Transverse colon (tissue), 3 donors: ENCODE results near the gene ATF6.

ENCODE experiments used
- CTCF ChIP-seq, 5 experiments: fragments of 200-600 bp in 3 of 5; fragments of 450-650 bp in 2 of 5; sonication (generic) in 3 of 5; IDR thresholded peaks; 1 replicate in 2 of 5; 2 replicates in 3 of 5; pipeline ENCODE4 v1.5.1; 2016 to 2017; ENCODE audit warnings: antibody characterized with exemption in 5 of 5, inconsistent platforms in 3 of 5, mild to moderate bottlenecking in 2 of 5, moderate library complexity in 1 of 5
- EP300 ChIP-seq: sonication (generic); formaldehyde crosslinking; IDR thresholded peaks from one replicate; pipeline ENCODE4 v1.6.1; 2017; ENCODE audit warnings: antibody characterized with exemption, low read depth
- POLR2A ChIP-seq: fragments of 450-650 bp; IDR thresholded peaks from one replicate; pipeline ENCODE4 v1.6.1; 2016; ENCODE audit warnings: antibody characterized with exemption, mild to moderate bottlenecking, moderate library complexity

DNA sequence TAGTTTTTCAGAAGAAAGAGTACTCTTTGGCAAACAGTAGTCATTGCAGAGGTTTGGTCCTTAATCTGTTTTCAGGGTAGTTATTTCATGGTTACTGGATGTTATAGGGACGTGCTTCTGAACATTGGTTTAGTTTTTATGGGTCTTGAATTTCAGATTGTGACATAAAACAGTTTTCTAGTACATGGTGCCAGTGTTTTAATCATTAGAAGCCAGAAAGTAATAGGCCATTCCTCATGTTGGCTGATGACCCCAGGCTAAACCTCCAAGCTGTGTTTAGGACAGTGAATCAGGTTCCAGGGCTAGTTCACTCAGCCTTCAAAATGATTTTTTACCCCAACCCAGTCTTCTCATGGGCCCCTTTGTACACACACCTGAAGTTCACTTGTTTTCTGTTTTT lies 184.3 kb downstream of the ATF6 start:
- no peak for TF ChIP-seq POLR2A
- no peak for TF ChIP-seq EP300
- TF ChIP-seq CTCF (IDR thresholded peaks at IDR 0.05), result no peak
